H1 (cell line): ENCODE data around the gene VPS18.

Source experiments
- CTCF ChIP-seq, 3 experiments: IDR thresholded peaks; 1 replicate in 2 of 3; 2 replicates in 1 of 3; pipeline versions ENCODE4 v1.5.1 to v1.6.1; 2011; ENCODE audit warnings: low read length in 3 of 3, mild to moderate bottlenecking in 3 of 3, inconsistent platforms in 2 of 3, low read depth in 1 of 3, moderate library complexity in 1 of 3; ENCODE audit not compliant: insufficient read depth in 1 of 3; ENCODE audit errors: control extremely low read depth in 1 of 3
- EP300 ChIP-seq, 2 experiments: IDR thresholded peaks; 1 replicate in 1 of 2; 2 replicates in 1 of 2; pipeline ENCODE4 v1.6.1; 2011 to 2012; ENCODE audit warnings: low read depth in 2 of 2, low read length in 2 of 2, mild to moderate bottlenecking in 2 of 2, borderline replicate concordance in 1 of 2, inconsistent platforms in 1 of 2, moderate library complexity in 1 of 2
- POLR2A ChIP-seq, 2 experiments: IDR thresholded peaks; 1 replicate in 1 of 2; 2 replicates in 1 of 2; pipeline ENCODE4 v1.6.1; 2011; ENCODE audit warnings: low read depth in 2 of 2, low read length in 2 of 2, mild to moderate bottlenecking in 2 of 2; ENCODE audit errors: control extremely low read depth in 1 of 2
- POLR2AphosphoS5 ChIP-seq: IDR thresholded peaks from 2 replicates; pipeline ENCODE4 v1.6.1; 2011; ENCODE audit warnings: low read depth, low read length
- YY1 ChIP-seq: IDR thresholded peaks from 2 replicates; pipeline ENCODE4 v1.6.1; 2011; ENCODE audit warnings: low read depth, mild to moderate bottlenecking, low read length

- no peak for TF ChIP-seq YY1
- TF ChIP-seq POLR2AphosphoS5, result no peak
- no peak for TF ChIP-seq POLR2A (IDR thresholded peaks at IDR 0.05; ENCODE audit: control extremely low read depth in 1 of 2, low read depth in 2 of 2, low read length in 2 of 2)
- TF ChIP-seq EP300 (IDR thresholded peaks at IDR 0.05; ENCODE audit: borderline replicate concordance in 1 of 2, low read depth in 2 of 2, low read length in 2 of 2), result no peak
- no peak for TF ChIP-seq CTCF (IDR thresholded peaks at IDR 0.05; ENCODE audit: control extremely low read depth in 1 of 3, insufficient read depth in 1 of 3, low read depth in 1 of 3, low read length in 3 of 3)
These were observed 37.5 kb upstream of the VPS18 start for GRCh38 chr15:40856746-40857145.
